Right lobe of liver (tissue), 6 donors: ENCODE measurements around the gene GPR31. TPM values are rescaled to one million over a fixed set of nuclear protein-coding genes. Genes with fewer than 3 reads are reported as not detected.

Source experiments
- ATAC-seq, 4 donors: fragments of 200-7000 bp; cut with Tn5 transposase; one replicate each; pipeline ENCODE4 v1.9.1; 2020; ENCODE audit warnings: mild to moderate bottlenecking in 4 of 4, moderate library complexity in 4 of 4
- DNase-seq, 3 donors: peaks; one replicate each; pipeline ENCODE4 v3.0.0-alpha.2; 2020
- H3K27ac ChIP-seq, 3 donors: fragments of 200-600 bp; one replicate each; pipeline ENCODE4 v1.8.0; 2022
- H3K27me3 ChIP-seq, 2 donors: fragments of 200-600 bp; one replicate each; pipeline ENCODE4 v1.8.0; 2022
- H3K36me3 ChIP-seq, 4 donors: fragments of 200-600 bp; sonication (generic) in 1 of 4; one replicate each; pipeline versions ENCODE4 v1.5.1 to v1.8.0; 2017 to 2022; ENCODE audit warnings: control low read depth in 1 of 4
- H3K4me1 ChIP-seq, 4 donors: fragments of 200-600 bp; sonication (generic) in 1 of 4; one replicate each; pipeline versions ENCODE4 v1.5.1 to v1.8.0; 2017 to 2022; ENCODE audit warnings: control low read depth in 1 of 4
- H3K4me3 ChIP-seq, 3 donors: fragments of 200-600 bp; one replicate each; pipeline ENCODE4 v1.8.0; 2022
- H3K9me3 ChIP-seq, 4 donors: fragments of 200-600 bp; sonication (generic) in 1 of 4; one replicate each; pipeline versions ENCODE4 v1.5.1 to v1.8.0; 2017 to 2022; ENCODE audit warnings: control low read depth in 1 of 4
- POLR2A ChIP-seq: fragments of 450-650 bp; IDR thresholded peaks from one replicate; pipeline ENCODE4 v1.6.1; 2017; ENCODE audit warnings: antibody characterized with exemption, mild to moderate bottlenecking
- WGBS: methylation state at CpG from one replicate; pipeline ENCODE4 v1.1.6; 2018; ENCODE audit warnings: low coverage, low lambda C conversion rate; ENCODE audit not compliant: insufficient coverage; ENCODE audit errors: missing lambda C conversion rate; 5-methylcytosine and 5-hydroxymethylcytosine counted together
- intact Hi-C, 2 donors: fragments of 100-400 bp; cut with DNase I; formaldehyde crosslinking; loops; one replicate each; pipeline versions ENCODE4 v1.11.2 to v1.14.1; 2022
- total RNA-seq, 6 experiments: library from RNA; depleted of rRNA in 2 of 6; stranded (reverse); fragments of >200 nt in 2 of 6; fragmentation: NEBNext Ultra II Directional in 3 of 6; extraction: Animal tissue kit (Norgen Biotek cat#: 25700) in 3 of 6; gene quantifications; one replicate each; pipeline versions ENCODE4 v1.1.0 to v1.2.4, GENCODE V29; 2016 to 2023
- TF ChIP-seq, protein P1 (sequence below), 4 donors: fragments of 200-600 bp in 3 of 4; fragments of 450-650 bp in 1 of 4; IDR thresholded peaks; one replicate each; pipeline versions ENCODE4 v1.5.1 to v1.8.0; 2016 to 2022; ENCODE audit warnings: antibody characterized with exemption in 4 of 4, mild to moderate bottlenecking in 2 of 4
- donor health status: DM: no; HTN: yes; CAD: no.
- donor health status: DM: no; HTN: no; CAD: no.
- donor health status: DM: no; HTN: no; CAD: no.
- donor health status: DM: no; HTN: yes; CAD: no.
- donor health status: DM: no; HTN: yes; CAD: no.

GPR31 gene
- total RNA-seq, 6 experiments from 2014 or later = not detected

DNA sequence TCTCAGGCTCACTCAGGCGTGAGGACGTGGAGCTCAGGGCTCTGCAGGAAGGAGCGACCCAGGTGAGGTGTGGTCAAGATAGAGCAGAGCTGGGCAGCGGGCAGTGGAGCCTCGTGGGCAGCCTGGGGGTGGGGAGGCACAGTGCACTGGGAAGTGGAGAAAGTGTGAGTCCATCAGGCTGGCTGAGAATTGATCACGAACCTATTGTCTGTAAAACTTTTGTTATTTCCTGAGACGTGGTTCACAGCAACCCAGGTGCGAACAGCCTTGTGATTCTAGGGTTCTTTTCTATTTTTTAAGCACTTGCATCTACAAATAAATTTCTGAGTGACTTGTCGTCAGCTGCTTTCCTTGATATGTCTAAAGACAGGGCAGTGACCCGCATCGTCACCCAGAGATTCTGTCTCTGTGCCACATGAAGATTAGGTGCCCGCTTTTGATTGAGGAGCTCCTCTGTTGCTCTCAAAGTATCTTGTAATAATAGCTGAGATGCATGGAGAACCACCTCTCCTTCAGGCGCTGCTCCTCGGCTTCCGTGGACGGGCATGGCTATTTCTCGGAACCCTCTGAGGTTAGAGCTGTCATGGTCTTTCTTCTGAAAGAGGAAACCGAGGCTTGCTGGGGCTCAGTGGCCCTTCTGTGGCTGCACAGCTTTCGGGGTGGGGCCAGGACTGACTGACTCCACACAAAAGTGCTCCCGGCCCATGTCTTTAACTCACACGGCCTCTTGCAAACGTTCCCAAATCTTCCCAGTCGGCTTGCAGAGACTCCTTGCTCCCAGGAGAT, 35.5 kb downstream of the GPR31 start:
- no peaks in the 10 kb centered on the region for H3K9me3 ChIP-seq
- intact Hi-C loops = no loop called here
- WGBS = 84% methylated on average over 11 of the region's 23 CpGs
- H3K36me3 ChIP-seq = no peaks in the 10 kb centered on the region
- ATAC-seq = peak in 2 of 4 donors; percentile 22 to 27
- TF ChIP-seq, protein P1, sequence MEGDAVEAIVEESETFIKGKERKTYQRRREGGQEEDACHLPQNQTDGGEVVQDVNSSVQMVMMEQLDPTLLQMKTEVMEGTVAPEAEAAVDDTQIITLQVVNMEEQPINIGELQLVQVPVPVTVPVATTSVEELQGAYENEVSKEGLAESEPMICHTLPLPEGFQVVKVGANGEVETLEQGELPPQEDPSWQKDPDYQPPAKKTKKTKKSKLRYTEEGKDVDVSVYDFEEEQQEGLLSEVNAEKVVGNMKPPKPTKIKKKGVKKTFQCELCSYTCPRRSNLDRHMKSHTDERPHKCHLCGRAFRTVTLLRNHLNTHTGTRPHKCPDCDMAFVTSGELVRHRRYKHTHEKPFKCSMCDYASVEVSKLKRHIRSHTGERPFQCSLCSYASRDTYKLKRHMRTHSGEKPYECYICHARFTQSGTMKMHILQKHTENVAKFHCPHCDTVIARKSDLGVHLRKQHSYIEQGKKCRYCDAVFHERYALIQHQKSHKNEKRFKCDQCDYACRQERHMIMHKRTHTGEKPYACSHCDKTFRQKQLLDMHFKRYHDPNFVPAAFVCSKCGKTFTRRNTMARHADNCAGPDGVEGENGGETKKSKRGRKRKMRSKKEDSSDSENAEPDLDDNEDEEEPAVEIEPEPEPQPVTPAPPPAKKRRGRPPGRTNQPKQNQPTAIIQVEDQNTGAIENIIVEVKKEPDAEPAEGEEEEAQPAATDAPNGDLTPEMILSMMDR (IDR thresholded peaks at IDR 0.05) = no peak
- no peak for TF ChIP-seq POLR2A
- no peak overlapping the region for H3K4me3 ChIP-seq
- DNase-seq = no peak
- H3K4me1 ChIP-seq = peaks cover 0 to 12% (median 3%) of the 10 kb centered on the region in 4 donors
- no peak overlapping the region for H3K27ac ChIP-seq
- no peaks in the 10 kb centered on the region for H3K27me3 ChIP-seq

DNA sequence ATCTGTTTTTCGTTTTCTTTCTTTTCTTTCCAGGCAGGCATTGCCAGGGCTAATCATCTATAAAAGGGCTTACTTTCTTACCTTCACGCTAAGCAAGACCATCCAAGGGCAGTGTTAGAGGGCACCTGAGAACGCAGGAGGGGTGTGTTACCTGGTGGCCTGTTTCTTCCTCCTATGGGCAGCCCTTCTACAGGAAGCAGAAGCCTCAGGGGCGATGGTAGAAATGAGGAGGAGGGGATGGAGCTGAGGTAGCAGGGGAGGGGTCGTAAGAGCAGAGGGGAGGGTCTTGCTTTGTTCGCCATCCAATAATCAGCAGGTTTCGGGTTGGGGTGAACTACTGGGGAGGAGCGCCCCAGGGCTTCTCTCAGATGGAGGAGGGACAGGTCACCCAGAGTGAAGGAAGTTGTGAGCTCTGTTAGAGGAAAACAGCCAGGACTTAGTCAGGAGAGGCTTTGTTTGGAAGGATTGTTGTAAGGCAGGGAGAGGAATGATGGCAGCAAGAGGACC, 36.4 kb downstream of the GPR31 start:
- intact Hi-C loops = no loop called here
- Histone ChIP-seq H3K4me1 (peaks cover 0 to 12% (median 3%) of the 10 kb centered on the region in 4 donors), H3K9me3 (no peaks in the 10 kb centered on the region), H3K27me3 (no peaks in the 10 kb centered on the region), H3K36me3 (no peaks in the 10 kb centered on the region), H3K4me3 (no peak overlapping the region), H3K27ac (no peak overlapping the region)
- 88% methylated on average over 7 of the region's 8 CpGs for WGBS
- no peak for DNase-seq
- TF ChIP-seq, protein P1 (IDR thresholded peaks at IDR 0.05) = no peak
- TF ChIP-seq POLR2A = no peak
- ATAC-seq = no peak

DNA sequence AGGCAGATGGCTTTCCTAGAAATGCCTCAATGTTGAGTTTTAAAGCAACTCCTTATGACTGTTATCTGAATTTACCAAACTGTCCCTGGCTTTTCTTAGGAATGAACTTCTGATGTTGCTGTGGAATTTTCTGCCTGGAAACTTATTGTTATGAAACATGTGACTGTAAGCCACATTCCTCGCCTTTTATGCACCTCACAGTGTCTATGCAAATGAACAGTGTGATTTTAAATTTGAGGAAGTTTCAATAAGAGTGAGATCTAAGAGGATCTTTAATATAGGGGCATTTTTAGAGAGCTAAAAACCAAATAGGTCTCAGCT, 37.2 kb downstream of the GPR31 start:
- no peak overlapping the region for H3K27ac ChIP-seq
- no peaks in the 10 kb centered on the region for H3K36me3 ChIP-seq
- ATAC-seq (no peak), DNase-seq (no peak)
- H3K9me3 ChIP-seq = no peaks in the 10 kb centered on the region
- WGBS = 73% methylated on average over 1 of the region's 1 CpG
- TF ChIP-seq POLR2A = no peak
- TF ChIP-seq, protein P1 (IDR thresholded peaks at IDR 0.05) = no peak
- H3K4me1 ChIP-seq = peaks cover 0 to 12% (median 3%) of the 10 kb centered on the region in 4 donors
- H3K27me3 ChIP-seq = no peaks in the 10 kb centered on the region
- H3K4me3 ChIP-seq = no peak overlapping the region
- intact Hi-C loops = no loop called here

DNA sequence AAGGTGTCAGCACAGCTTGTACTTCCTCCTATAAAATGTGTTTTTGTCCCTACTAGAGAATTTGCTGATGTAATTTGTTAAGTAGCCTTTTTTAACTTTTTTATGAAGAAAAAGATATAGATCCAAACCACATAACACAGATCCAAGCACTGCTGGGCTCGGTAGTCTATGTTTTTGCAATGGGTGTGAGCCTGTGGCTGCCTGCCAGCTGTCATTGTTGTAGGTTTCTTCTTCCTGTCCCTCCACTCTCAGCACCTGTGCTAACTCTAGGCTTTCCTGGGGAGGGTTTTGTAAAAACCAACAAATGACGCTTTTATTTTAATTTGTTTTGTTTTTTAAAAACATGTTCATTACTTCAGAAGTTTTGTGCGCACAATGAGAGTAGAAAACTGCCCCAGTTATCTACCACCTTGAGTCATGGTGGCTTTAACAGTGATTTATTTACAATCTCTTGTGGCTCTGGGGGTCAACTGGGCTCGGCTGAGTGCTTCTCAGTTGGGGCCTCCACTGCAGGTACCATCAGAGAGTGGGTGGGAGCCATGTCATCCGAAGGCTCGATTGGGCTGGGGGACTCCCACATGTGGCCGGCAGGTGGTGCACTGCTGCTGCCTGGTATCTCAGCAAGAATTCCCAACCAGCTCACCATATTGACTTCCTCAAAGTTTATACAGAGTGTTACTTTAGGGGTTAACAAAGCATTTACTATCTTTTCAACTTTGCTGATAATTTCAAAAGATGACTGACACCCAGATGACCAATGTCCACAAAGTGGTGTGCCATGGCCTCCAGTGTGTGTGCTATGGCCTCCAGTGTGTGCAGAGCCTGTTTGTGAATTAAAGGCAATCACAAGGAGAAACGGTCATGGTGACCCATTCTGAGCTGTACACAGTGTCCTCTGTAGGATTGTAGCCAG, 37.9 kb downstream of the GPR31 start:
- no peak overlapping the region for H3K4me3 ChIP-seq
- no peak overlapping the region for H3K27ac ChIP-seq
- TF ChIP-seq, protein P1 (IDR thresholded peaks at IDR 0.05) = no peak
- TF ChIP-seq POLR2A = no peak
- ATAC-seq = no peak
- intact Hi-C loops = no loop called here
- H3K36me3 ChIP-seq = no peaks in the 10 kb centered on the region
- H3K4me1 ChIP-seq = peaks cover 0 to 12% (median 3%) of the 10 kb centered on the region in 4 donors
- H3K27me3 ChIP-seq = no peaks in the 10 kb centered on the region
- no peaks in the 10 kb centered on the region for H3K9me3 ChIP-seq
- 71% methylated on average over 8 of the region's 8 CpGs for WGBS
- no peak for DNase-seq
